GM18498 (cell line): ENCODE results near the gene CNTN3.

ENCODE experiments used
- ATAC-seq: cut with Tn5 transposase; IDR thresholded peaks from one replicate; pipeline ENCODE4 v1.9.1; 2021; ENCODE audit warnings: mild to moderate bottlenecking, moderate library complexity; ENCODE audit not compliant: unreplicated experiment

Gene CNTN3

DNA sequence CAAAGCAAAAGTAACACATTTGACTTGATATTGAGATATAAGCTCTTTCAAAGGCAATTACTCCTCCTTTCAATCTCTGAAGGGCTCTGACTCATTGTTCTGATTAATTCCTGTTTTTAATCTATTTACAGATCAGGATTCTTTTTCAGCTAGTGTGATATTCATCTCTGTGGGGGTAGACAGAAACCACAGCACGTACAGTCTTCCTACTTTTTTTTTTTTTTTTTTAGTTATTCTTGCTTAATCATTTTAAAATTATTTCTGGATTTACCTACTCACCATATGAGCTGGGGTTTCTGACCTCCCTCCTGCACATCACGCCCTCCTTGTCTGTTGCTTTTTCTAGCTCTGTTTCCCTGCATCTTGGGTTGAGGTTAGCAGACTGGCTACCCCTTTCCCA, 1.4 kb downstream of the CNTN3 start:
- no peak for ATAC-seq

DNA sequence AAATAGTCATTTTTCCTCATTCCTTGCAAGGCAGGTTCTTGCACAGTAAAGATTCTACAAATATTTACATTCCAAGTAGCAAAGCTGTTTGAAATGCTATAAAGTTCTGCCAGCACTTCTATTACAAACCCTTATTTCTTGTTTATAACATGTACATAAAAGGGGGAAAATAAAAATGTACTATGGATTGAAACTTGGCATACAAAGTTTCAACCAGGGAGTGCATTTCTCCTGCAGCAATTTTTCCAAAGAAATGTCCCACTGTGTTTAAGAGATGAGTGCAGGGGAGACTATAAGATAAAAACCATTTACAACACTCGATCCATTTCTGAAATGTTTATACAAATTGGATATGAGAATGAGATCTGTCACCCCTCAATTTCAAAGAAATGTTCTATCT, 3.3 kb downstream of the CNTN3 start:
- ATAC-seq, result no peak

DNA sequence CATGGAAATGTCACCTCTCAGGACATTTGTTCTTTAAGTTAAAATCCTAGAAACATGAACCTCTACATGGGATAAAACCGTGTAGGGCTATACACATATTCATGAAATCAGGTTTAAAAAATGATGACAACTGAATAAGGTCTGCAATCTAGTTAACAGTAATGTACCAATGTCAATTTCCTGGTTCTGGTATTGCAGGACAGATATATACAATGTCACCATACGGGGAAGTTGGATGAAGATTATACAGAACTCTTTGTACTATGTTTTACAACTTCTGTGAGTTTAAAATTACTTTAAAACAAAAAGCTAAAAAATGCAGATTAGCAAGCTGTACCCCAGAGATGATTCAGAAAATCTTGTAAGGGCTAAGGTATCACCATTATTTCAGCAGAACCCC, 6.7 kb downstream of the CNTN3 start:
- ATAC-seq, result no peak

DNA sequence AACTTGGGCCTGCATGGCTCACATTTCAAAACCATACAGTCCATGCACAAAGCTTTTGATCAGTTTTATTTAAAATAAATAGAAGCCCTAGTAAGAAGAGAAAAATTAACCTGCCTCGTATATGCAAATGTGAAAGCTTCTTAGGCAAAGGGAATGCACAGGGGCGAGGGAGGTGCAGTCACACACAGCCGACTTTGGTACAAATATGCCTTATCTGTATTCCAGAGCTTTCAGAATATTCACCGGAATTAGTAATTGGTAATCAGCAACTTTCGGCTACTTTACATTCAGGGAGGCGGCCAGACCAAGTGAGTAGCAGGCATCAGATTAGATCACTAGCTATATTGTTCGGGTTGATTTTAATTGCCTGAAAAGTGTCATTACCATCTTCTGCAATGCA, 7.5 kb downstream of the CNTN3 start:
- ATAC-seq, result no peak

DNA sequence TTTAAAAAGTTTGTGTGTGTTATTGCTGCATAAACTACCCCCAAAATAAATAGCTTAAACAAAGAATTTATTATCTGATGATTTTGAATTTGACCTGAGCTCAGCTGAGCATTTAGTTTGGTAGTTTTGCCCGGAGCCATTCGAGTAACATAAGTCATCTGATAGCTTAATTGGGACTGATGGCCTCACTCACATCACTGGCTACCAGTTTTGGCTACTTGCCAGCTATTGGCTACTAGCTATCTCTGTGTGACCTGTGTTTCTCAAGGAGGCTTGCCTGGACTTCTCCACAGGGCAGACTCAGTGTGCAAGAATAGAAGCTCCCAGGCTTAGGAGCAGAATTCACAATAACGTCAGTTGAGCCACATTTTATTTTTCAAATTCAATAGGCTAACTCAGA, 9.0 kb downstream of the CNTN3 start:
- ATAC-seq, result no peak

- no peak for ATAC-seq
Measured at GRCh38 chr3:74603292-74603691, 11.2 kb downstream of the CNTN3 start.

GRCh38 chr3:74602471-74602870, 12.0 kb downstream of the CNTN3 start:
- ATAC-seq, result no peak

DNA sequence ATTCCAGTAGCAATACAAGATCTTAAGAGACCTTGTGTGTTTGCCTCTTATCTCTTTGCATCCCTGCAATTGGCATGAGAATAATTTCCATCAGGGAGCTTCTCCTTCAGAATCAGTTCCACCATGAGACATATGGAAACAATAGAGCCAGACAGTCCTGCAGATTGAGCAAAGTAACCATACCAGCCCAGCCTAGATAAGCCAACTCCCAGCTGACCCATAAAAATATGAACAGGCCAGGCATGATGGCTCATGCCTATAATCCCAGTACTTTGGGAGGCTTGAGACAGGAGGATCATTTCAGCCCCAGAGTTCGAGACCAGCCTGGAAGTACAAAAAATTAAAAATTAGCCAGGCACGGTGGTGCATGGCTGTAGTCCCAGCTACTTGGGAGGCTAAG, 12.7 kb downstream of the CNTN3 start:
- no peak for ATAC-seq

- ATAC-seq, result no peak
Measured at GRCh38 chr3:74599564-74599963, 14.9 kb downstream of the CNTN3 start.

DNA sequence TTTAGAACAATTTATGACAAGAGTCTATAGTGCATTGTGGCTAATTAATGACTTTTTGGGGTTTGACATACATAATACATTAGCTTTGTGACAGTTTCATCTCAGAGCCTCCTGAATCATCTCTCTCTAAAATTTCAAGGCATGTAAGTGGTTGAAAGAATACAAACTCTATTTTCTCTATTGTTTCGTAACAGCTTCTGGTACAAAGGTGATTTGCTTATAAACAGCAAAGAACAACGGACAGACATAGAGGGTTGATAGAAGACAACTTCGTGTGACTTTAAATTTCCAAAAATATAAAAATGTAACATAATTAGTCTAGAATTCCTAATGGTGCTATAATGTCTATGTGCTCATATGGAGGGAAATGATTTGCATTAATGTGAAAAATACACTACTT, 21.3 kb downstream of the CNTN3 start:
- no peak for ATAC-seq

- no peak for ATAC-seq
Measured at GRCh38 chr3:74592359-74592758, 22.1 kb downstream of the CNTN3 start.

GRCh38 chr3:74591946-74592345, 22.5 kb downstream of the CNTN3 start:
- no peak for ATAC-seq

DNA sequence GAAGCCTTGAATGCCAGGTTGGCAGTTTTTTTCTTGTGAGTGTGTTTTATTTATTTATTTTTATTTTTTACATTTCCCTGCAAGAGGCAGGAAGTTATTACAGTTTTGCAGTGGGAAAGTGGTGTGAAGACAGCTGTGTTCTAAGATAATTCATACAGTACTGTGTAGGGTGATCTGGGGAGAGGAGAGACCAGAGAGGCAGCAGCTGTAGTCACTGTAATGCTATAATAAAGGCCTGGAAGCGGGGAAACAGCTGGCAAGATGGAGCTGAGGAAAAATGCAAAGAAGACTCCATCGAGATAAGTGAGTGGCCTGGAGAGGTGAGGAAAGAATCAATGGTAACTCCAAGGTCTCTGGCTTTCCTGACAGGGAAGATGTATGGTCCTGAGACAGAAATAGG, 23.1 kb downstream of the CNTN3 start:
- ATAC-seq, result no peak

GRCh38 chr3:74590620-74591262, 23.7 kb downstream of the CNTN3 start:
- no peak for ATAC-seq

DNA sequence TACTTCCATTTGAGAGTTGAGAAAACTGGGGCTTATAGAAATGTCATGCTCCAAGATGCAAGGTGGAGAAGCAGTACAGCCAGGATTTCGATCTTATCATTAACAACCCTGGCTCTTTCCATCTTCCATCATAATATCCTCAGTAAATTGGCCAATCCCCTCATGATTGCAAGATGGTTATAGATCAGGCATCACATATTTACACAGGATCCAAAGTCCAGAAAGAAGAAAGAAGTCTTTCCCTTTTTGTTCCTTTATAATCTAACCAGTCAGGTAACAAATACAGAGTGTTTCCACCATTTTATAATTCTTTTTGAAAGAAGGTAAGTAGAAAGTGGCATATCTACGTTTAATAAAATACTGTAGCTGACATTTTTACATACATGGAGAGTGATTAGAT, 29.7 kb downstream of the CNTN3 start:
- ATAC-seq, result no peak

- ATAC-seq, result no peak
Measured at GRCh38 chr3:74582982-74583381, 31.5 kb downstream of the CNTN3 start.

DNA sequence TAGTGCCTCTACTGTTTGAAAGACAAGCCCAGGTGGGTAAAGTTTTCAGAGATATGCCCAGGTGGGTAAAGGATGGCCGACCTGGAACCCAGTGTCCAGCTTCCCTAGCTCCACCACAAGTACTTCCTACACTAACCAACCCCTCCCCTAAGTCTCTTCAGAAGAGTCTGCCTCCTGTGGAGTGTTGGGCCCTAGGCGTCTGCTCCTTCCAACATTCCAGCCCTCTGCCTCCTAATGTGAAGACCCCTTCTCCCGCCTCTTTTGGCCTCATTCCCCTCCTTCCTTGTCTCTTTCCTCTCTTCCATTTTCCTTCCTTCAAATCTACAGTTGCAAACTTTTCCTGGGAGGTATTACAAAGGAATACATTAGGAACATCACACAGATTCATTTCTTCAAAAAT, 38.6 kb downstream of the CNTN3 start:
- ATAC-seq, result no peak

- no peak for ATAC-seq
Measured at GRCh38 chr3:74571118-74571517, 43.3 kb downstream of the CNTN3 start.
